HG03432 (cell line): Measurements from ENCODE around the gene TBL3.
A peak's percentile ranks its signal among the peaks of the same experiment; 100 is the strongest.
"Not testable (repeated sequence)": the region's sequence is repeated elsewhere in the genome, so short reads cannot be mapped to it uniquely, and the experiment has no call there.

Experiments used
- ATAC-seq: cut with Tn5 transposase; IDR thresholded peaks from one replicate; pipeline ENCODE4 v1.9.1; 2021; ENCODE audit warnings: mild to moderate bottlenecking, moderate library complexity; ENCODE audit not compliant: unreplicated experiment

The TBL3 gene

GRCh38 chr16:1942810-1943726 lies 28.8 kb upstream of the TBL3 start, which contains the start of gene MSRB1:
TSS of gene MSRB1 (minus strand) at chr16:1943199. CDS start at chr16:1943156, 43 bp downstream.
- peak; percentile 92 for ATAC-seq

- ATAC-seq = no peak
These were observed 27.1 kb upstream of the TBL3 start for GRCh38 chr16:1944612-1945199.

GRCh38 chr16:1945559-1946391 lies 26.1 kb upstream of the TBL3 start:
- ATAC-seq = no peak

- no peak for ATAC-seq
These were observed 25.1 kb upstream of the TBL3 start for GRCh38 chr16:1946495-1947368.

- no peak for ATAC-seq
These were observed 24.5 kb upstream of the TBL3 start for GRCh38 chr16:1947369-1947670.

- no peak for ATAC-seq
These were observed 22.3 kb upstream of the TBL3 start for GRCh38 chr16:1949507-1949906.

- no peak for ATAC-seq
These were observed 21.8 kb upstream of the TBL3 start for GRCh38 chr16:1950047-1950446.

- no peak for ATAC-seq
These were observed 21.3 kb upstream of the TBL3 start for GRCh38 chr16:1950559-1950958.

- ATAC-seq = no peak
These were observed 18.1 kb upstream of the TBL3 start for GRCh38 chr16:1953734-1954133.

- ATAC-seq = not testable (repeated sequence)
These were observed 14.3 kb upstream of the TBL3 start for GRCh38 chr16:1957434-1958142.

GRCh38 chr16:1958143-1958491 lies 13.7 kb upstream of the TBL3 start:
- not testable (repeated sequence) for ATAC-seq

- ATAC-seq = no peak
These were observed 13.1 kb upstream of the TBL3 start for GRCh38 chr16:1958715-1959268.

GRCh38 chr16:1959269-1960039 lies 12.4 kb upstream of the TBL3 start, which contains the start of gene NDUFB10:
TSS of gene NDUFB10 (plus strand) at chr16:1959538. CDS start at chr16:1959625, 87 bp downstream.
- ATAC-seq = peak; percentile 75

- no peak for ATAC-seq
These were observed 10.9 kb upstream of the TBL3 start for GRCh38 chr16:1960665-1961630.

GRCh38 chr16:1961651-1962067 lies 10.2 kb upstream of the TBL3 start:
- no peak for ATAC-seq

- not testable (repeated sequence) for ATAC-seq
These were observed 9.4 kb upstream of the TBL3 start for GRCh38 chr16:1962161-1963153.
